Measurements from ENCODE around the gene GPRIN2. TPM values are rescaled to one million over a fixed set of nuclear protein-coding genes. Genes with fewer than 3 reads are reported as not detected.
"Not testable (repeated sequence)": the region's sequence is repeated elsewhere in the genome, so short reads cannot be mapped to it uniquely, and the experiment has no call there.

The GPRIN2 gene
- total and polyA plus RNA-seq, 4 experiments from 2014 or later = not detected

GRCh38 chr10:46578474-46579178 is 22.2 kb upstream of the GPRIN2 start, which contains the start of gene SYT15:
TSS of gene SYT15 (plus strand) at chr10:46579128. CDS start at chr10:46579169, 41 bp downstream.
- H3K4me3 Mint-ChIP-seq; H3K27ac ChIP-seq (ENCODE audit: low read depth, low read length); DNase-seq; H3K4me1 ChIP-seq (ENCODE audit: insufficient read depth, low read length); H3K27me3 Mint-ChIP-seq; H3K36me3 ChIP-seq (ENCODE audit: insufficient read depth, low read length); POLR2A ChIA-PET (ENCODE audit: partially characterized antibody); CTCF ChIA-PET (ENCODE audit: partially characterized antibody); H3K4me1 Mint-ChIP-seq; H3K4me3 ChIP-seq (ENCODE audit: low read length in 2 of 2); H3K27ac Mint-ChIP-seq; intact Hi-C loops (cut with micrococcal nuclease); H3K36me3 Mint-ChIP-seq; H3K9me3 ChIP-seq (ENCODE audit: control insufficient read depth in 1 of 2, low read length in 2 of 2); H3K27me3 ChIP-seq (ENCODE audit: insufficient read depth, low read length); H3K9me3 Mint-ChIP-seq: not testable (repeated sequence)

GRCh38 chr10:46577624-46578473 is 21.4 kb upstream of the GPRIN2 start:
- H3K36me3 ChIP-seq (ENCODE audit: insufficient read depth, low read length); H3K27me3 Mint-ChIP-seq; H3K4me1 ChIP-seq (ENCODE audit: insufficient read depth, low read length); H3K27ac ChIP-seq (ENCODE audit: low read depth, low read length); H3K4me3 ChIP-seq (ENCODE audit: low read length in 2 of 2); H3K4me1 Mint-ChIP-seq; H3K9me3 ChIP-seq (ENCODE audit: control insufficient read depth in 1 of 2, low read length in 2 of 2); H3K36me3 Mint-ChIP-seq; DNase-seq; H3K27me3 ChIP-seq (ENCODE audit: insufficient read depth, low read length); H3K27ac Mint-ChIP-seq; H3K4me3 Mint-ChIP-seq; H3K9me3 Mint-ChIP-seq; CTCF ChIA-PET (ENCODE audit: partially characterized antibody); intact Hi-C loops (cut with micrococcal nuclease); POLR2A ChIA-PET (ENCODE audit: partially characterized antibody): not testable (repeated sequence)

GRCh38 chr10:46573884-46574283 is 17.4 kb upstream of the GPRIN2 start:
- H3K9me3 ChIP-seq (ENCODE audit: control insufficient read depth in 1 of 2, low read length in 2 of 2); H3K4me3 Mint-ChIP-seq; H3K27me3 Mint-ChIP-seq; H3K27ac Mint-ChIP-seq; H3K27me3 ChIP-seq (ENCODE audit: insufficient read depth, low read length); H3K4me3 ChIP-seq (ENCODE audit: low read length in 2 of 2); H3K4me1 Mint-ChIP-seq; CTCF ChIA-PET (ENCODE audit: partially characterized antibody); DNase-seq; H3K36me3 ChIP-seq (ENCODE audit: insufficient read depth, low read length); POLR2A ChIA-PET (ENCODE audit: partially characterized antibody); H3K27ac ChIP-seq (ENCODE audit: low read depth, low read length); H3K36me3 Mint-ChIP-seq; H3K9me3 Mint-ChIP-seq; intact Hi-C loops (cut with micrococcal nuclease); H3K4me1 ChIP-seq (ENCODE audit: insufficient read depth, low read length): not testable (repeated sequence)

GRCh38 chr10:46573314-46573713 is 16.9 kb upstream of the GPRIN2 start:
- H3K27ac Mint-ChIP-seq; H3K4me3 Mint-ChIP-seq; POLR2A ChIA-PET (ENCODE audit: partially characterized antibody): not testable (repeated sequence)

GRCh38 chr10:46572765-46573164 is 16.3 kb upstream of the GPRIN2 start:
- H3K4me1 Mint-ChIP-seq; POLR2A ChIA-PET (ENCODE audit: partially characterized antibody); DNase-seq; H3K27me3 ChIP-seq (ENCODE audit: insufficient read depth, low read length); H3K27ac Mint-ChIP-seq; H3K36me3 ChIP-seq (ENCODE audit: insufficient read depth, low read length); H3K27ac ChIP-seq (ENCODE audit: low read depth, low read length); H3K9me3 Mint-ChIP-seq; H3K4me1 ChIP-seq (ENCODE audit: insufficient read depth, low read length); CTCF ChIA-PET (ENCODE audit: partially characterized antibody); H3K4me3 ChIP-seq (ENCODE audit: low read length in 2 of 2); H3K9me3 ChIP-seq (ENCODE audit: control insufficient read depth in 1 of 2, low read length in 2 of 2); H3K4me3 Mint-ChIP-seq; intact Hi-C loops (cut with micrococcal nuclease); H3K27me3 Mint-ChIP-seq; H3K36me3 Mint-ChIP-seq: not testable (repeated sequence)

More at GRCh38 chr10:46573314-46573713, 16.9 kb upstream of the GPRIN2 start:
- CTCF ChIA-PET (ENCODE audit: partially characterized antibody); H3K27me3 Mint-ChIP-seq; H3K4me1 ChIP-seq (ENCODE audit: insufficient read depth, low read length); H3K9me3 ChIP-seq (ENCODE audit: control insufficient read depth in 1 of 2, low read length in 2 of 2); intact Hi-C loops (cut with micrococcal nuclease); H3K9me3 Mint-ChIP-seq; DNase-seq; H3K27me3 ChIP-seq (ENCODE audit: insufficient read depth, low read length); H3K36me3 Mint-ChIP-seq; H3K27ac ChIP-seq (ENCODE audit: low read depth, low read length); H3K4me1 Mint-ChIP-seq; H3K36me3 ChIP-seq (ENCODE audit: insufficient read depth, low read length); H3K4me3 ChIP-seq (ENCODE audit: low read length in 2 of 2): not testable (repeated sequence)

- H3K4me1 ChIP-seq (ENCODE audit: insufficient read depth, low read length); DNase-seq; H3K27me3 ChIP-seq (ENCODE audit: insufficient read depth, low read length); CTCF ChIA-PET (ENCODE audit: partially characterized antibody); H3K36me3 ChIP-seq (ENCODE audit: insufficient read depth, low read length); H3K4me1 Mint-ChIP-seq; H3K9me3 ChIP-seq (ENCODE audit: control insufficient read depth in 1 of 2, low read length in 2 of 2); H3K27ac ChIP-seq (ENCODE audit: low read depth, low read length); H3K36me3 Mint-ChIP-seq; H3K27me3 Mint-ChIP-seq; H3K4me3 Mint-ChIP-seq; H3K4me3 ChIP-seq (ENCODE audit: low read length in 2 of 2); intact Hi-C loops (cut with micrococcal nuclease); POLR2A ChIA-PET (ENCODE audit: partially characterized antibody); H3K27ac Mint-ChIP-seq; H3K9me3 Mint-ChIP-seq: not testable (repeated sequence)
Measured at GRCh38 chr10:46570655-46571054, 14.2 kb upstream of the GPRIN2 start.

GRCh38 chr10:46567151-46567550 is 10.7 kb upstream of the GPRIN2 start:
- H3K4me1 ChIP-seq (ENCODE audit: insufficient read depth, low read length); H3K9me3 ChIP-seq (ENCODE audit: control insufficient read depth in 1 of 2, low read length in 2 of 2); H3K9me3 Mint-ChIP-seq; H3K4me1 Mint-ChIP-seq; H3K36me3 ChIP-seq (ENCODE audit: insufficient read depth, low read length); CTCF ChIA-PET (ENCODE audit: partially characterized antibody); H3K4me3 Mint-ChIP-seq; intact Hi-C loops (cut with micrococcal nuclease); H3K27ac ChIP-seq (ENCODE audit: low read depth, low read length); H3K4me3 ChIP-seq (ENCODE audit: low read length in 2 of 2); H3K27me3 ChIP-seq (ENCODE audit: insufficient read depth, low read length); H3K36me3 Mint-ChIP-seq; H3K27me3 Mint-ChIP-seq; POLR2A ChIA-PET (ENCODE audit: partially characterized antibody); H3K27ac Mint-ChIP-seq; DNase-seq: not testable (repeated sequence)

All from CD4-positive, alpha-beta memory T cell (primary cell).